Measurements from ENCODE around the gene DBI.

DBI gene

GRCh38 chr2:119409506-119409905, 42.7 kb downstream of the DBI start:
- no peak for ATAC-seq (replicated peaks; ENCODE audit: extremely low read depth, poor library complexity, severe bottlenecking)
- no peaks in the 10 kb centered on the region for H3K4me1 Mint-ChIP-seq
- no peak for DNase-seq (ENCODE audit: low spot score in 2 of 2)
- no peak overlapping the region for H3K4me3 Mint-ChIP-seq
- H3K27me3 Mint-ChIP-seq = peaks cover 35% of the 10 kb centered on the region
- no peaks in the 10 kb centered on the region for H3K36me3 Mint-ChIP-seq (ENCODE audit: insufficient read depth)
- H3K9me3 Mint-ChIP-seq = no peaks in the 10 kb centered on the region
- H3K27ac Mint-ChIP-seq (ENCODE audit: low read depth) = no peak overlapping the region

DNA sequence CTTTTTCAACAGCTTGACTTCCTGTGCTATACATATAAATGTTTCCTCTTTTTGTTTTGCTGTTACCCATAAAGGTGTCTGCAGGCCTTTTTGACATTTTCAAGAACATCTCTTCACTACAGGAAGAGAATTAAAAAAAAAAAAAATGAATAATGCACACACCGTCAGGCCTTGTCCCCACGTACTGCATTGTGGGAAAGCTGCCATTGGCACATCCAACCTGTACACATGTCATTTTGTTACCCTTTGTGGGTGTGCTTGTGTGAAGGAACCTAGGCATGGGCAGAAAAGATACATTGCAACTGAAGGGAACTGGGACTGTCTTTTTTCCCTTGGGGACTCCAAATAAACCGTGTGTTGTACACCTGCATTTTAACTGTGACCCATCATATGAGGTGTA, 48.1 kb downstream of the DBI start:
- Mint-ChIP-seq H3K27ac (ENCODE audit: low read depth) (no peak overlapping the region), H3K27me3 (peaks cover 44% of the 10 kb centered on the region), H3K4me1 (no peaks in the 10 kb centered on the region), H3K36me3 (ENCODE audit: insufficient read depth) (no peaks in the 10 kb centered on the region), H3K4me3 (no peak overlapping the region), H3K9me3 (no peaks in the 10 kb centered on the region)
- no peak for DNase-seq (ENCODE audit: low spot score in 2 of 2)
- ATAC-seq (replicated peaks; ENCODE audit: extremely low read depth, poor library complexity, severe bottlenecking) = no peak

GRCh38 chr2:119415630-119416029, 48.9 kb downstream of the DBI start:
- Mint-ChIP-seq H3K27me3 (peaks cover 40% of the 10 kb centered on the region), H3K9me3 (no peaks in the 10 kb centered on the region), H3K36me3 (ENCODE audit: insufficient read depth) (no peaks in the 10 kb centered on the region), H3K27ac (ENCODE audit: low read depth) (no peak overlapping the region), H3K4me3 (no peak overlapping the region), H3K4me1 (no peaks in the 10 kb centered on the region)
- DNase-seq (ENCODE audit: low spot score in 2 of 2) (no peak), ATAC-seq (replicated peaks; ENCODE audit: extremely low read depth, poor library complexity, severe bottlenecking) (no peak)

DNA sequence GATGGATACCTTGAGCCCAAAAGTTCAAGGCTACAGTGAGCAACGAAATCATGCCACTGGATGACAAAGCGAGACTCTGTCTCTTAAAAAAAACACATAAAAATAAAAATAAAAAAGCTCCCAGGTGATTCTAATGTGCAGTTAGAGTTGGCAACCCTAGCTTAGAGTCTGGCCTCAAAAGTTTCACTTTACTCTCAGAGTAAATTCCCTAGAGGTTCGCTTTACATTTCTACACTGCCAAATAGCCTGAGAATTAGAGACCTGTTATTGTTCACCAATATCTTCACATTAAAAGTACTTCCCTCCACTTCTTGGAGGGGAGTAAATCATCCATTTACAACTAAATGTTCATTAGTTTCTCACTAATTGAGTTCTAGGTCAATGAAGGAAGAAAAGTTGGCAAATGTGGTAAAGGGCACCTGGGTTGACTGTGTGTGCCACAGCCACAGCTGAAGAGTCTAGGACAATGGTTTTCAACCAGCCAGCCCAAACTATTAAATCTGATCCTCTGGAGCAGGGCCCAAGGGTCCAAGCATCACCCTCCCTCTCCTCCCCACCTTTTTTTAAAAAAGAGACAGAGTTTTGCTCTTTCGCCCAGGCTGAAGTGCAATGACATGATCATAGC, 49.6 kb downstream of the DBI start:
- peaks cover 35% of the 10 kb centered on the region for H3K27me3 Mint-ChIP-seq
- H3K4me3 Mint-ChIP-seq = no peak overlapping the region
- no peaks in the 10 kb centered on the region for H3K9me3 Mint-ChIP-seq
- ATAC-seq (replicated peaks; ENCODE audit: extremely low read depth, poor library complexity, severe bottlenecking) = no peak
- no peak for DNase-seq (ENCODE audit: low spot score in 2 of 2)
- H3K27ac Mint-ChIP-seq (ENCODE audit: low read depth) = no peak overlapping the region
- no peaks in the 10 kb centered on the region for H3K4me1 Mint-ChIP-seq
- H3K36me3 Mint-ChIP-seq (ENCODE audit: insufficient read depth) = no peaks in the 10 kb centered on the region

DNA sequence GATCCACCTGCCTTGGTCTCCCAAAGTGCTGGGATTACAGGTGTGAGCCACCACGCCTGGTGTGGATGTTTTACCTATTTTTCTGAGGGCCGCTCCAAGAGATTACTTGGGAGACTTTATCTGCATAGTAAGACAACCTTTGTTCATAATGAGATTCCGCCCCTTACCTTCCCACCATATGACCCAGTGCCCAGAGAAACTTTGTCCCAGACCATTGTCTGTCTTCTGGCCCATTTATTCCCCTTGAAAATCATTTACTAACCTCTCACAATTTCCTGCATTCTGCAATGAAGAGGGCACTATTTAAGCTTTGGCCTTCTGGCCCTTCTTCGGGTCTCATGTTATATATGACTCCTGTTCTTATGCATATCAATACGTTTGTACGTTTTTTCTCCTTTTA, 51.1 kb downstream of the DBI start:
- Mint-ChIP-seq H3K4me3 (no peak overlapping the region), H3K36me3 (ENCODE audit: insufficient read depth) (no peaks in the 10 kb centered on the region), H3K27ac (ENCODE audit: low read depth) (no peak overlapping the region), H3K27me3 (peaks cover 43% of the 10 kb centered on the region), H3K4me1 (no peaks in the 10 kb centered on the region), H3K9me3 (no peaks in the 10 kb centered on the region)
- ATAC-seq (replicated peaks; ENCODE audit: extremely low read depth, poor library complexity, severe bottlenecking) (no peak), DNase-seq (ENCODE audit: low spot score in 2 of 2) (no peak)

GRCh38 chr2:119419065-119419464, 52.3 kb downstream of the DBI start:
- Mint-ChIP-seq H3K9me3 (no peaks in the 10 kb centered on the region), H3K27ac (ENCODE audit: low read depth) (no peak overlapping the region), H3K36me3 (ENCODE audit: insufficient read depth) (no peaks in the 10 kb centered on the region), H3K4me3 (no peak overlapping the region), H3K27me3 (peaks cover 55% of the 10 kb centered on the region), H3K4me1 (no peaks in the 10 kb centered on the region)
- DNase-seq (ENCODE audit: low spot score in 2 of 2) (no peak), ATAC-seq (replicated peaks; ENCODE audit: extremely low read depth, poor library complexity, severe bottlenecking) (no peak)

- Mint-ChIP-seq H3K4me3 (no peak overlapping the region), H3K36me3 (ENCODE audit: insufficient read depth) (no peaks in the 10 kb centered on the region), H3K27ac (ENCODE audit: low read depth) (no peak overlapping the region), H3K27me3 (peaks cover 64% of the 10 kb centered on the region), H3K4me1 (no peaks in the 10 kb centered on the region), H3K9me3 (no peaks in the 10 kb centered on the region)
- ATAC-seq (replicated peaks; ENCODE audit: extremely low read depth, poor library complexity, severe bottlenecking) = no peak
- no peak for DNase-seq (ENCODE audit: low spot score in 2 of 2)
Measured at GRCh38 chr2:119419803-119420508, 53.2 kb downstream of the DBI start.

DNA sequence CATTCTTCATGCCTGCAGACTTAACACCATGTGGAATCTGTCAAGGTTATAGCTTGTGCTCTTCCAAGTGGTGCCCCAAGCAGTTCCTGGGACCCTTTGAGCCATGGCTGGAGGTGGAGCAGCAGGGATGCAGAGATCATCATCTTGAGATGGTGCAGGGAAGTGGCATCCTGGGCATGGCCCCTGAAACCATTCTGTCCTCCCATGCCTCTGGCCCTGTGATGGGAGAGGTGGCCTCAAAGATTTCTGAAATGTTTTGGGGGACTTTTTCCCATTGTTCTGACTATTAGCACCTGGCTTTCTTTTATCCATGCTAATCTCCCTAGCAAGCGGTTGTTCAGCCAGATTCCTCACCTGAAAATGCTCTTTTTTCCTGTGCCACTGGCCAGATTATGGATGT, 54.5 kb downstream of the DBI start:
- Mint-ChIP-seq H3K27ac (ENCODE audit: low read depth) (no peak overlapping the region), H3K36me3 (ENCODE audit: insufficient read depth) (no peaks in the 10 kb centered on the region), H3K4me3 (no peak overlapping the region), H3K4me1 (no peaks in the 10 kb centered on the region), H3K27me3 (peaks cover 77% of the 10 kb centered on the region), H3K9me3 (no peaks in the 10 kb centered on the region)
- no peak for DNase-seq (ENCODE audit: low spot score in 2 of 2)
- no peak for ATAC-seq (replicated peaks; ENCODE audit: extremely low read depth, poor library complexity, severe bottlenecking)

GRCh38 chr2:119421741-119422140, 55.0 kb downstream of the DBI start:
- H3K9me3 Mint-ChIP-seq = no peaks in the 10 kb centered on the region
- H3K4me3 Mint-ChIP-seq = no peak overlapping the region
- H3K36me3 Mint-ChIP-seq (ENCODE audit: insufficient read depth) = no peaks in the 10 kb centered on the region
- ATAC-seq (replicated peaks; ENCODE audit: extremely low read depth, poor library complexity, severe bottlenecking) = no peak
- peaks cover 82% of the 10 kb centered on the region for H3K27me3 Mint-ChIP-seq
- no peak for DNase-seq (ENCODE audit: low spot score in 2 of 2)
- no peaks in the 10 kb centered on the region for H3K4me1 Mint-ChIP-seq
- H3K27ac Mint-ChIP-seq (ENCODE audit: low read depth) = no peak overlapping the region

Data from central memory CD8-positive, alpha-beta T cell (primary cell).